GM23338 (cell line): ENCODE results near the gene MRPL27. TPM values are rescaled to one million over a fixed set of nuclear protein-coding genes. Genes with fewer than 3 reads are reported as not detected.

ENCODE experiments used
- ATAC-seq: fragments of 200-7000 bp; cut with Tn5 transposase; 3 replicates; pipeline ENCODE4 v1.9.1; 2020
- DNase-seq: peaks from one replicate; pipeline ENCODE4 v3.0.0-alpha.2; 2015; ENCODE audit warnings: low spot score
- H2AFZ ChIP-seq: fragments of 200-600 bp; sonication (generic); 2 replicates; pipeline ENCODE4 v1.8.0; 2016; ENCODE audit warnings: antibody characterized with exemption, mild to moderate bottlenecking, moderate library complexity
- H3F3A ChIP-seq: fragments of 200-600 bp; sonication (generic); replicated peaks from 2 replicates; pipeline ENCODE4 v1.8.0; 2017; ENCODE audit warnings: antibody characterized with exemption, mixed run types, low read depth
- H3K27ac ChIP-seq: fragments of 200-600 bp; sonication (generic); 2 replicates; pipeline ENCODE4 v1.6.1; 2016; ENCODE audit warnings: low read depth
- H3K27me3 ChIP-seq: fragments of 200-600 bp; sonication (generic); 2 replicates; pipeline ENCODE4 v1.8.0; 2016; ENCODE audit warnings: mild to moderate bottlenecking, mixed run types, moderate library complexity; ENCODE audit not compliant: insufficient read depth
- H3K36me3 ChIP-seq: fragments of 200-600 bp; sonication (generic); 2 replicates; pipeline ENCODE4 v1.8.0; 2016; ENCODE audit warnings: mild to moderate bottlenecking; ENCODE audit not compliant: insufficient read depth
- H3K4me1 ChIP-seq: fragments of 200-600 bp; sonication (generic); 2 replicates; pipeline ENCODE4 v1.8.0; 2016; ENCODE audit warnings: mild to moderate bottlenecking, moderate library complexity; ENCODE audit not compliant: insufficient read depth
- H3K4me2 ChIP-seq: fragments of 200-600 bp; sonication (generic); 2 replicates; pipeline ENCODE4 v1.7.1; 2017; ENCODE audit warnings: mixed run types
- H3K4me3 ChIP-seq: fragments of 200-600 bp; sonication (generic); 2 replicates; pipeline ENCODE4 v1.6.1; 2016; ENCODE audit warnings: mixed run types
- H3K79me2 ChIP-seq: fragments of 200-600 bp; sonication (generic); replicated peaks from 2 replicates; pipeline ENCODE4 v1.8.0; 2017; ENCODE audit warnings: mild to moderate bottlenecking; ENCODE audit not compliant: insufficient read depth
- H3K9me2 ChIP-seq: fragments of 200-600 bp; sonication (generic); 2 replicates; pipeline ENCODE4 v1.8.0; 2017; ENCODE audit not compliant: insufficient read depth
- H4K20me1 ChIP-seq: fragments of 200-600 bp; sonication (generic); replicated peaks from 2 replicates; pipeline ENCODE4 v1.8.0; 2017; ENCODE audit warnings: mild to moderate bottlenecking; ENCODE audit not compliant: insufficient read depth
- H3K27ac Mint-ChIP-seq: 2 replicates; pipeline ENCODE4 v1.8.0; 2020; ENCODE audit warnings: inconsistent platforms, mild to moderate bottlenecking, moderate library complexity, mixed read lengths
- H3K27me3 Mint-ChIP-seq: 3 replicates; pipeline ENCODE4 v1.8.0; 2022; ENCODE audit warnings: low read depth, mild to moderate bottlenecking, moderate library complexity, mixed read lengths, inconsistent platforms; ENCODE audit not compliant: insufficient read depth, poor library complexity
- H3K36me3 Mint-ChIP-seq: 3 replicates; pipeline ENCODE4 v1.8.0; 2021; ENCODE audit warnings: low read depth, mild to moderate bottlenecking, inconsistent platforms, moderate library complexity, mixed read lengths
- H3K4me1 Mint-ChIP-seq: 3 replicates; pipeline ENCODE4 v1.8.0; 2020; ENCODE audit warnings: mild to moderate bottlenecking, inconsistent platforms, mixed read lengths
- H3K4me3 Mint-ChIP-seq: 3 replicates; pipeline ENCODE4 v1.8.0; 2021; ENCODE audit warnings: moderate library complexity, mild to moderate bottlenecking, inconsistent platforms, mixed read lengths
- H3K9me3 Mint-ChIP-seq: 3 replicates; pipeline ENCODE4 v1.8.0; 2020; ENCODE audit warnings: moderate library complexity, mild to moderate bottlenecking, inconsistent platforms, mixed read lengths
- CREB1 ChIP-seq: fragments of 250-450 bp; sonication (Bioruptor Pico); IDR thresholded peaks from 2 replicates; pipeline ENCODE4 v1.5.0; 2020; ENCODE audit warnings: low read depth, mild to moderate bottlenecking, moderate library complexity
- CTCF ChIP-seq, 2 experiments: fragments of 200-600 bp in 1 of 2; sonication (generic) in 1 of 2; conservative IDR thresholded peaks; 2 replicates each; pipeline versions ENCODE4 v1.5.1 to v1.6.1; 2016 to 2017; ENCODE audit warnings: antibody characterized with exemption in 2 of 2, low read depth in 2 of 2, mild to moderate bottlenecking in 2 of 2, moderate library complexity in 1 of 2
- ETS1 ChIP-seq: IDR thresholded peaks from 2 replicates; pipeline ENCODE4 v1.6.1; 2016; ENCODE audit warnings: antibody characterized with exemption
- EZH2 ChIP-seq: fragments of 200-600 bp; sonication (generic); IDR thresholded peaks from one replicate; pipeline ENCODE4 v1.8.0; 2017; ENCODE audit warnings: antibody characterized with exemption, mild to moderate bottlenecking, low read depth; ENCODE audit not compliant: unreplicated experiment
- EZH2phosphoT487 ChIP-seq: fragments of 200-600 bp; sonication (generic); IDR thresholded peaks from one replicate; pipeline ENCODE4 v1.8.1; 2018; ENCODE audit warnings: antibody characterized with exemption; ENCODE audit not compliant: unreplicated experiment
- JUNB ChIP-seq: IDR thresholded peaks from one replicate; pipeline ENCODE4 v1.6.1; 2016; ENCODE audit warnings: antibody characterized with exemption; ENCODE audit not compliant: unreplicated experiment
- NANOG ChIP-seq: IDR thresholded peaks from 2 replicates; pipeline ENCODE4 v1.6.1; 2016; ENCODE audit warnings: antibody characterized with exemption, borderline replicate concordance
- POLR2AphosphoS5 ChIP-seq: IDR thresholded peaks from 2 replicates; pipeline ENCODE4 v1.6.1; 2016; ENCODE audit warnings: antibody characterized with exemption, low read depth
- REST ChIP-seq: IDR thresholded peaks from one replicate; pipeline ENCODE4 v1.6.1; 2018; ENCODE audit warnings: antibody characterized with exemption; ENCODE audit not compliant: unreplicated experiment
- STAT1 ChIP-seq: IDR thresholded peaks from one replicate; pipeline ENCODE4 v1.6.1; 2016; ENCODE audit warnings: antibody characterized with exemption; ENCODE audit not compliant: unreplicated experiment
- ZNF114 ChIP-seq: fragments of 250-450 bp; sonication (Bioruptor Pico); IDR thresholded peaks from 2 replicates; pipeline ENCODE4 v1.5.0; 2020; ENCODE audit warnings: mild to moderate bottlenecking, moderate library complexity
- ZNF331 ChIP-seq: fragments of 250-450 bp; sonication (Bioruptor Pico); IDR thresholded peaks from 2 replicates; pipeline ENCODE4 v1.5.0; 2020; ENCODE audit warnings: low read depth, mild to moderate bottlenecking, moderate library complexity
- ZNF462 ChIP-seq: fragments of 250-450 bp; sonication (Bioruptor Pico); IDR thresholded peaks from 2 replicates; pipeline ENCODE4 v1.5.0; 2020; ENCODE audit warnings: mild to moderate bottlenecking, moderate library complexity
- polyA plus RNA-seq: library from polyadenylated mRNA; unstranded; fragments of >200 nt; fragmentation: Nextera tagmentation; extraction: Ambion mirVana; gene quantifications from 2 replicates; pipeline ENCODE4 v1.2.1, GENCODE V29; 2016
- total RNA-seq: library from RNA; depleted of rRNA; stranded (reverse); fragments of >200 nt; shearing (Covaris generic); gene quantifications from 2 replicates; pipeline ENCODE4 v1.2.3, GENCODE V29; 2014

The MRPL27 gene
- total and polyA plus RNA-seq, 2 experiments from 2014 or later, result 74.3 to 227 TPM

- Histone ChIP-seq H3K36me3 (no peaks in the 10 kb centered on the region), H4K20me1 (no peaks in the 10 kb centered on the region), H3K79me2 (no peaks in the 10 kb centered on the region), H3K27me3 (no peaks in the 10 kb centered on the region), H2AFZ (no peak overlapping the region), H3F3A (no peaks in the 10 kb centered on the region), H3K27ac (no peak overlapping the region), H3K4me3 (no peak overlapping the region), H3K4me1 (no peaks in the 10 kb centered on the region), H3K9me2 (no peaks in the 10 kb centered on the region), H3K4me2 (no peak overlapping the region)
- H3K4me3 Mint-ChIP-seq, result no peak overlapping the region
- H3K36me3 Mint-ChIP-seq, result no peaks in the 10 kb centered on the region
- H3K9me3 Mint-ChIP-seq, result peaks cover 13% of the 10 kb centered on the region; the same call in 2 of the 3 replicates
- no peak for TF ChIP-seq NANOG
- TF ChIP-seq POLR2AphosphoS5, result no peak
- TF ChIP-seq CTCF (conservative IDR thresholded peaks at IDR 0.05; ENCODE audit: low read depth in 2 of 2), result no peak
- TF ChIP-seq ETS1, result no peak
- no peak for TF ChIP-seq ZNF331 (CRISPR knock-in tag)
- no peak for TF ChIP-seq ZNF462 (CRISPR knock-in tag)
- TF ChIP-seq CREB1 (CRISPR knock-in tag), result no peak
- no peak for TF ChIP-seq JUNB
- no peak for TF ChIP-seq EZH2
- TF ChIP-seq REST, result no peak
- TF ChIP-seq EZH2phosphoT487, result no peak
- TF ChIP-seq ZNF114 (CRISPR knock-in tag), result no peak
- no peak for TF ChIP-seq STAT1
- H3K27ac Mint-ChIP-seq, result no peak overlapping the region
- ATAC-seq (no peak), DNase-seq (no peak)
- peaks cover 4% of the 10 kb centered on the region; the same call in 2 of the 3 replicates for H3K4me1 Mint-ChIP-seq
- H3K27me3 Mint-ChIP-seq, result peaks cover 1% of the 10 kb centered on the region
Measured at GRCh38 chr17:50337956-50338355, 35.0 kb downstream of the MRPL27 start.
